SK-N-SH (cell line): Measurements from ENCODE around the gene TIAL1. TPM values are rescaled to one million over a fixed set of nuclear protein-coding genes. Genes with fewer than 3 reads are reported as not detected.

ENCODE experiments used
- CTCF ChIA-PET: fragments of 300-600, 350-600 bp; formaldehyde crosslinking; extraction: SDS; loops from one replicate; lab custom pipeline; 2021; lab: Yijun Ruan, JAX
- POLR2A ChIA-PET: fragments of 350-600 bp; sonication (Branson Sonifier 250); formaldehyde crosslinking; extraction: SDS; loops from one replicate; lab custom pipeline; 2020; ENCODE audit warnings: antibody characterized with exemption, inconsistent platforms; lab: Yijun Ruan, JAX
- DNase-seq: peaks from one replicate; pipeline ENCODE4 v3.0.0; 2012
- H2AFZ ChIP-seq: fragments of 200-600 bp; sonication (generic); 2 replicates; pipeline ENCODE4 v1.8.1; 2016; ENCODE audit warnings: antibody characterized with exemption, mild to moderate bottlenecking, low read depth
- H3F3A ChIP-seq: fragments of 200-600 bp; sonication (generic); replicated peaks from 2 replicates; pipeline ENCODE3; 2016; ENCODE audit warnings: antibody characterized with exemption, mild to moderate bottlenecking; ENCODE audit not compliant: insufficient read depth
- H3K27ac ChIP-seq, 2 experiments: fragments of 200-500 bp in 1 of 2; fragments of 200-600 bp in 1 of 2; sonication (Bioruptor generic) in 1 of 2; sonication (generic), shearing (Covaris generic) in 1 of 2; 2 replicates each; pipeline versions ENCODE4 v1.5.1 to v1.6.1; 2014 to 2016; ENCODE audit warnings: low read depth in 2 of 2, inconsistent platforms in 1 of 2, low read length in 1 of 2, mild to moderate bottlenecking in 1 of 2, mixed read lengths in 1 of 2
- H3K27me3 ChIP-seq: fragments of 200-600 bp; sonication (generic), shearing (Covaris generic); 2 replicates; pipeline ENCODE4 v1.6.1; 2016; ENCODE audit warnings: mixed run types; ENCODE audit not compliant: insufficient read depth
- H3K36me3 ChIP-seq, 2 experiments: fragments of 200-500 bp in 1 of 2; fragments of 200-600 bp in 1 of 2; sonication (Bioruptor generic) in 1 of 2; sonication (generic) in 1 of 2; replicated peaks in 1 of 2; 2 replicates each; pipeline versions ENCODE3 to v1.5.1; 2014 to 2016; ENCODE audit warnings: low read length in 1 of 2, mild to moderate bottlenecking in 1 of 2; ENCODE audit not compliant: insufficient read depth in 2 of 2, control insufficient read depth in 1 of 2
- H3K4me1 ChIP-seq, 2 experiments: fragments of 200-500 bp in 1 of 2; fragments of 200-600 bp in 1 of 2; sonication (Bioruptor generic) in 1 of 2; sonication (generic), shearing (Covaris generic) in 1 of 2; 2 replicates each; pipeline versions ENCODE4 v1.5.1 to v1.6.1; 2014 to 2016; ENCODE audit warnings: low read depth in 1 of 2, low read length in 1 of 2, mixed run types in 1 of 2; ENCODE audit not compliant: insufficient read depth in 2 of 2, control insufficient read depth in 1 of 2
- H3K4me2 ChIP-seq: fragments of 200-600 bp; sonication (generic), shearing (Covaris generic); 2 replicates; pipeline ENCODE4 v1.6.1; 2017; ENCODE audit warnings: mixed run types
- H3K4me3 ChIP-seq, 2 experiments: fragments of 200-500 bp in 1 of 2; fragments of 200-600 bp in 1 of 2; sonication (Bioruptor generic) in 1 of 2; sonication (generic), shearing (Covaris generic) in 1 of 2; 2 replicates each; pipeline versions ENCODE4 v1.5.1 to v1.8.1; 2014 to 2016; ENCODE audit warnings: low read depth in 2 of 2, inconsistent platforms in 1 of 2, low read length in 1 of 2, mild to moderate bottlenecking in 1 of 2, mixed read lengths in 1 of 2, moderate library complexity in 1 of 2
- H3K79me2 ChIP-seq: fragments of 200-600 bp; sonication (generic); 2 replicates; pipeline ENCODE4 v1.8.1; 2017; ENCODE audit warnings: mild to moderate bottlenecking; ENCODE audit not compliant: insufficient read depth
- H3K9ac ChIP-seq: fragments of 200-600 bp; sonication (generic); 2 replicates; pipeline ENCODE4 v1.6.1; 2017; ENCODE audit warnings: mixed run types
- H3K9me2 ChIP-seq: fragments of 200-600 bp; sonication (generic); 2 replicates; pipeline ENCODE4 v1.6.1; 2017; ENCODE audit warnings: mixed run types
- H3K9me3 ChIP-seq: fragments of 200-600 bp; sonication (generic); 2 replicates; pipeline ENCODE4 v1.6.1; 2017; ENCODE audit warnings: mixed run types, mild to moderate bottlenecking, moderate library complexity
- H4K20me1 ChIP-seq: fragments of 200-600 bp; sonication (generic); 2 replicates; pipeline ENCODE4 v1.6.1; 2017; ENCODE audit warnings: mild to moderate bottlenecking, mixed run types; ENCODE audit not compliant: insufficient read depth
- CHD2 ChIP-seq: fragments of 150-350 bp; IDR thresholded peaks from 2 replicates; pipeline ENCODE4 v1.6.1; 2018; ENCODE audit warnings: low read length; ENCODE audit not compliant: partially characterized antibody
- ELF1 ChIP-seq: IDR thresholded peaks from 2 replicates; pipeline ENCODE4 v1.4.0; 2012
- EZH2phosphoT487 ChIP-seq: fragments of 200-600 bp; sonication (generic); IDR thresholded peaks from 2 replicates; pipeline ENCODE4 v1.6.1; 2017; ENCODE audit warnings: low read depth, mixed run types, mild to moderate bottlenecking, antibody characterized with exemption, moderate library complexity, borderline replicate concordance
- GABPA ChIP-seq: IDR thresholded peaks from 2 replicates; pipeline ENCODE4 v1.4.0; 2012; ENCODE audit warnings: low read depth, mild to moderate bottlenecking
- GATA2 ChIP-seq: sonication (generic); formaldehyde crosslinking; IDR thresholded peaks from 2 replicates; pipeline ENCODE4 v1.5.0; 2020; ENCODE audit warnings: mild to moderate bottlenecking, missing genetic modification reagents
- JUND ChIP-seq: IDR thresholded peaks from 2 replicates; pipeline ENCODE4 v1.4.0; 2012
- MAX ChIP-seq: IDR thresholded peaks from 2 replicates; pipeline ENCODE4 v1.4.0; 2012; ENCODE audit warnings: low read depth
- NFIC ChIP-seq: IDR thresholded peaks from 2 replicates; pipeline ENCODE4 v1.4.0; 2012; ENCODE audit warnings: borderline replicate concordance
- RAD21 ChIP-seq: IDR thresholded peaks from 2 replicates; pipeline ENCODE4 v1.6.1; 2012; ENCODE audit warnings: mild to moderate bottlenecking, low read length
- REST ChIP-seq: IDR thresholded peaks from 2 replicates; pipeline ENCODE4 v1.6.1; 2012; ENCODE audit warnings: mild to moderate bottlenecking, low read depth, low read length, moderate library complexity
- RXRA ChIP-seq: IDR thresholded peaks from 2 replicates; pipeline ENCODE4 v1.4.0; 2012; ENCODE audit warnings: low read depth, mild to moderate bottlenecking, borderline replicate concordance
- TAF1 ChIP-seq: IDR thresholded peaks from 2 replicates; pipeline ENCODE4 v1.6.1; 2012; ENCODE audit warnings: low read depth, mild to moderate bottlenecking, low read length, moderate library complexity, borderline replicate concordance
- TCF12 ChIP-seq: IDR thresholded peaks from 2 replicates; pipeline ENCODE4 v1.4.0; 2012
- TEAD4 ChIP-seq: IDR thresholded peaks from 2 replicates; pipeline ENCODE4 v1.4.0; 2012; ENCODE audit warnings: mild to moderate bottlenecking, borderline replicate concordance; ENCODE audit not compliant: insufficient read depth
- USF2 ChIP-seq: fragments of 150-350 bp; IDR thresholded peaks from 2 replicates; pipeline ENCODE4 v1.6.1; 2017; ENCODE audit warnings: antibody characterized with exemption, low read length, low read depth, borderline replicate concordance
- WGBS: methylation state at CpG from one replicate; pipeline ENCODE4 v1.1.6; 2017; ENCODE audit warnings: low lambda C conversion rate; 5-methylcytosine and 5-hydroxymethylcytosine counted together
- polyA plus RNA-seq, 3 experiments: library from polyadenylated mRNA; depleted of rRNA; stranded (reverse); fragments of >200 nt; gene quantifications; 2 replicates each; pipeline ENCODE4 v1.2.3, GENCODE V29; 2012

TIAL1 gene
- polyA plus RNA-seq, 1 of the 3 experiments (the other 2 are of a cell fraction), result 58.0 TPM

- Histone ChIP-seq H3K9me2 (no peaks in the 10 kb centered on the region), H3K4me1 (peaks cover 0 to 3% of the 10 kb centered on the region in 2 experiments; a peak in 2 of 4 replicates), H3K9ac (no peak overlapping the region), H3K36me3 (no peaks in the 10 kb centered on the region), H3K4me2 (no peak overlapping the region), H3K9me3 (no peaks in the 10 kb centered on the region), H3K4me3 (no peak overlapping the region), H3K79me2 (no peaks in the 10 kb centered on the region), H2AFZ (no peak overlapping the region), H3F3A (peaks cover 1% of the 10 kb centered on the region), H3K27ac (no peak overlapping the region), H4K20me1 (no peaks in the 10 kb centered on the region), H3K27me3 (no peaks in the 10 kb centered on the region; the same call in 1 of the 2 replicates)
- no peak for TF ChIP-seq ELF1
- TF ChIP-seq TCF12, result no peak
- no peak for TF ChIP-seq TEAD4
- no peak for TF ChIP-seq RXRA
- no peak for TF ChIP-seq CHD2
- TF ChIP-seq NFIC, result no peak
- no peak for TF ChIP-seq GABPA
- TF ChIP-seq USF2, result no peak
- TF ChIP-seq TAF1, result no peak
- no peak for TF ChIP-seq GATA2 (CRISPR knock-in tag)
- TF ChIP-seq MAX, result no peak
- no peak for TF ChIP-seq REST
- TF ChIP-seq JUND, result no peak
- TF ChIP-seq RAD21, result no peak
- TF ChIP-seq EZH2phosphoT487, result no peak
- POLR2A ChIA-PET, result no interaction called here
- CTCF ChIA-PET, result no interaction called here
- WGBS, result 15% methylated on average over 2 of the region's 2 CpGs
- DNase-seq, result no peak
Observed at GRCh38 chr10:119549247-119549999, 47.3 kb downstream of the TIAL1 start.
